Mucosa of descending colon (tissue), 3 donors: ENCODE data around the gene KDM4C. TPM values are rescaled to one million over a fixed set of nuclear protein-coding genes. Genes with fewer than 3 reads are reported as not detected.
A peak's percentile ranks its signal among the peaks of the same experiment; 100 is the strongest.

Experiments used
- ATAC-seq: fragments of 200-7000 bp; cut with Tn5 transposase; one replicate; pipeline ENCODE4 v1.9.1; 2020; ENCODE audit warnings: mild to moderate bottlenecking, moderate library complexity
- DNase-seq, 3 donors: peaks; one replicate each; pipeline ENCODE4 v3.0.0-alpha.2; 2020
- H3K36me3 ChIP-seq: fragments of 200-600 bp; one replicate; pipeline ENCODE4 v1.8.0; 2021; ENCODE audit warnings: low read depth, mild to moderate bottlenecking
- H3K4me1 ChIP-seq: fragments of 200-600 bp; one replicate; pipeline ENCODE4 v1.8.0; 2021; ENCODE audit warnings: low read depth, mild to moderate bottlenecking
- H3K4me3 ChIP-seq: fragments of 200-600 bp; one replicate; pipeline ENCODE4 v1.8.0; 2021; ENCODE audit warnings: mild to moderate bottlenecking
- H3K9me3 ChIP-seq: fragments of 200-600 bp; one replicate; pipeline ENCODE4 v1.8.0; 2021; ENCODE audit warnings: mild to moderate bottlenecking
- intact Hi-C, 2 donors: fragments of 100-400 bp; cut with DNase I in 1 of 2; cut with micrococcal nuclease in 1 of 2; formaldehyde crosslinking; loops; one replicate each; pipeline versions ENCODE4 v1.11.0 to v1.11.1; 2022; cut with DNase I, micrococcal nuclease
- total RNA-seq, 3 donors: library from RNA; stranded (reverse); fragmentation: NEBNext Ultra II Directional in 2 of 3; extraction: Animal tissue kit (Norgen Biotek cat#: 25700) in 2 of 3; gene quantifications; one replicate each; pipeline versions ENCODE4 v1.2.1 to v1.2.4, GENCODE V29; 2021 to 2023
- TF ChIP-seq, protein P1 (sequence below): fragments of 200-600 bp; IDR thresholded peaks from one replicate; pipeline ENCODE4 v1.8.0; 2022; ENCODE audit warnings: antibody characterized with exemption, mild to moderate bottlenecking
- donor health status: DM: no; HTN: no; CAD: no; lungs with moderate emphysema.
- donor health status: DM: no; HTN: no; CAD: no.
- donor health status: DM: no; HTN: yes; CAD: no.

The KDM4C gene
- total RNA-seq, 3 donors from 2014 or later: 44.6 to 74.9 (median 50.9) TPM

DNA sequence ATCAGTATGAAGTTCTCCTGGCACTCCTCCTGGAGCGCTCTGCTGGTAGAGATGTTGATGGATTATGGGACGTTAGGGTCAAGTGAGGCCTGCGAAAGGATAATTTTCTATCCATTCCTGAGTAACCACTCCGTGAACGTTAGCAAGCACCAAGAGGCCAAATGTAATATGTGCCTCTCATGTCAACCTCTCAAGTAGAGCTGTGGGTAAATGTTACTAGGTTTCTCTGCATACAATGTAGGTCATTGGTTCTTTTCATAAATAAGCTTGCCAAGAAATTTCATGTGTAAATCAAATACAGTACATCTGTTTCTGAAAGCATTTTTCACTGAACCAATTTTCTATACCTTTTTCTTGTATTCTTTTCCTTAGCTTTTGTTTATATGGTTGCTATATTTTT lies 126.3 kb downstream of the KDM4C start:
- Histone ChIP-seq H3K36me3 (no peaks in the 10 kb centered on the region), H3K4me1 (no peaks in the 10 kb centered on the region), H3K4me3 (no peak overlapping the region), H3K9me3 (no peaks in the 10 kb centered on the region)
- intact Hi-C loops: no loop called here
- ATAC-seq (no peak), DNase-seq (no peak)
- TF ChIP-seq, protein P1, sequence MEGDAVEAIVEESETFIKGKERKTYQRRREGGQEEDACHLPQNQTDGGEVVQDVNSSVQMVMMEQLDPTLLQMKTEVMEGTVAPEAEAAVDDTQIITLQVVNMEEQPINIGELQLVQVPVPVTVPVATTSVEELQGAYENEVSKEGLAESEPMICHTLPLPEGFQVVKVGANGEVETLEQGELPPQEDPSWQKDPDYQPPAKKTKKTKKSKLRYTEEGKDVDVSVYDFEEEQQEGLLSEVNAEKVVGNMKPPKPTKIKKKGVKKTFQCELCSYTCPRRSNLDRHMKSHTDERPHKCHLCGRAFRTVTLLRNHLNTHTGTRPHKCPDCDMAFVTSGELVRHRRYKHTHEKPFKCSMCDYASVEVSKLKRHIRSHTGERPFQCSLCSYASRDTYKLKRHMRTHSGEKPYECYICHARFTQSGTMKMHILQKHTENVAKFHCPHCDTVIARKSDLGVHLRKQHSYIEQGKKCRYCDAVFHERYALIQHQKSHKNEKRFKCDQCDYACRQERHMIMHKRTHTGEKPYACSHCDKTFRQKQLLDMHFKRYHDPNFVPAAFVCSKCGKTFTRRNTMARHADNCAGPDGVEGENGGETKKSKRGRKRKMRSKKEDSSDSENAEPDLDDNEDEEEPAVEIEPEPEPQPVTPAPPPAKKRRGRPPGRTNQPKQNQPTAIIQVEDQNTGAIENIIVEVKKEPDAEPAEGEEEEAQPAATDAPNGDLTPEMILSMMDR: no peak

DNA sequence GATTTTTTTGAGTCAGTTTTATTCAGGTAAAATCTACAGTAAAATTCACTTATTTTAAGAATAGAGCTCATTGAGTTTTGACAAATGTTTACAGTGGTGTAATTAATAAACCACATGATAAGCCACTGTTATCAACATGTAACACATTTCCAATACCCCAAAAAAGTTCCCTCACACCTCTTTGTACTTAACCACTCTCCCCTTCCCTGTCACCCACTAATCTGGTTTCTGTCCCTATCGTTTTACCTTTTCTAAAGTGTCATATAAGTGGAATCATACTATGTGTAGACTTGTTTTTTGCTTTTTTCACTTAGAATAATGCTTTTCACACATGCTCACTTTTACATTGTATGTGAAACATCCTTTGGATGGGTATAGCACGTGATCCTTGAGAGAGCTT lies 127.2 kb downstream of the KDM4C start:
- TF ChIP-seq, protein P1: no peak
- Histone ChIP-seq H3K36me3 (no peaks in the 10 kb centered on the region), H3K4me1 (no peaks in the 10 kb centered on the region), H3K9me3 (no peaks in the 10 kb centered on the region), H3K4me3 (no peak overlapping the region)
- intact Hi-C loops: no loop called here
- DNase-seq: no peak
- ATAC-seq: no peak

DNA sequence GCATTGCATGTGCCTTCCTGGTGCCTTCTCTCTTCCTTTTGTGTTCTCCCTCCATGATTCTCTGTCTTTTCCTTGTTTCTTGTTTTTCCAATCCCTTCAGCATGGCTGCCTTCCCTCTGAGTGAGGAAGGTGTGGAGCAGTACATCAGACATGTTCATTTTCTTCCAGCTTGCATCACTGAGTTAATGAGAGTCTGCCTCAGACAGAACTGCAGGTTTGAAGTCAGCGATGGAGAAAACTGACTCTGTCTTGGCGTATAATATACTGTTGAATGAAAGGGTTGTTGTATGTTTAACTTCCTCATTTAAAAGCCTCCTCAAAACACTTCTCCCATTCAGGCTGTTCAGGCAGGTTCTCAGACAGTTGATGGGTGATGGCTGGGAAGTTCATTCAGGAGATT lies 129.3 kb downstream of the KDM4C start:
- ATAC-seq (no peak), DNase-seq (no peak)
- H3K4me1 ChIP-seq: no peaks in the 10 kb centered on the region
- intact Hi-C loops: no loop called here
- TF ChIP-seq, protein P1: no peak
- H3K36me3 ChIP-seq: no peaks in the 10 kb centered on the region
- H3K9me3 ChIP-seq: no peaks in the 10 kb centered on the region
- no peak overlapping the region for H3K4me3 ChIP-seq

DNA sequence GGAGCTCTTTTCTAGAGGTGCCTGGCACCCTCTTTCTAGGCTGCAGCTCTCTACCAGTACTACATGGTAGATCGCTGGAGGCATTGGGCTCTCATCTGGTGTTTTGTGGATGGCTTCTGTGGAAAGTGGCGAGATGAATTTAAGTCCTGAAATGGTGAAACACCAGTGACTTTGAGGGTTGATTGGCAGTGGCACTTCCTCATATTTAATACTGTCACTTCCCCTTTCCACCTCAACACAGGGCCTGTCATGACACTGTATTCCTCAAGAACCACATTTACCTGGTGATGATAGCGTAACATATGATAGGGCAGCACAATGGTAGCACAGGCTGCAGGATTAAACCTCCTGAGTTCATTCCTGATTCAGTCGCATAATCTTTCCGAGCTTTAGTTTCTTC lies 132.1 kb downstream of the KDM4C start:
- Histone ChIP-seq H3K4me1 (no peaks in the 10 kb centered on the region), H3K9me3 (no peaks in the 10 kb centered on the region), H3K36me3 (no peaks in the 10 kb centered on the region), H3K4me3 (no peak overlapping the region)
- no peak for DNase-seq
- TF ChIP-seq, protein P1: no peak
- intact Hi-C loops: no loop called here
- peak; percentile 40 for ATAC-seq

DNA sequence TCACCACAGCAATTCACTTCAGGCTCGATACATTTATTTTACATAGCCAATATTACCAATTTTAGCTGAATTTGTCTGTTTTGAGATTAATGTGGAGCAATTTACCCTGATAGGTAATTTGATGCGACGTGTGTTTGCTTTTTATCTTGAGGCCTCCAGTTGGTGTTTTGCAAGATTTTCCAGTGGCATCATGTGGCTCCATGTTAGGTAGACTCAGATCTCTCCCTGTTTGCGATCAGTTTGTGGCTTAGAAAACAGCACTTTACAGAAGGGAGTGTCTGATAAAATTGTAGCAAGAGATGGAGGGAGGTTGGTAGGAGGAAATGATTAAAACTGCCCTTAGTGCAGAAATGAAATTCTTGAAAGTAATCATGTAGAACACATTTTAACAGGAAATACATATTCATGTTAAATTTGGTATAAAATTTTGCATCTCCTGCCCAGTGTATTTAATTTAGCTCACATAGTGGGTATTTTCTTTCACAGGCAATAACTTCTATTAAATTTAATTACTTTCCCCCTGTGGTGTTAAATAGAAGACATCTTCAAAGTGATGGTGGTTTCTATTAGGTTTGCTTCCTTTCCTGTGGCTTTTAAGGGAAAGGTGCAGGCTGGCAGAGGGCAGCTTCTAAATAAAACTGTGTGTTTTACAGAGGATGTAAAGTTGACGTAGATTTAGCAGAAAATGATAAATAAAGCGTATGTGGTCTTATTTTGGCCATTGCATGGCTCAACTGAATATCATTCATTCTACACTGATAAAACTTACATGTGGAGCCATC lies 135.8 kb downstream of the KDM4C start:
- TF ChIP-seq, protein P1: no peak
- Histone ChIP-seq H3K36me3 (no peaks in the 10 kb centered on the region), H3K9me3 (no peaks in the 10 kb centered on the region), H3K4me3 (no peak overlapping the region), H3K4me1 (no peaks in the 10 kb centered on the region)
- DNase-seq: no peak
- intact Hi-C loops: no loop called here
- ATAC-seq: no peak

DNA sequence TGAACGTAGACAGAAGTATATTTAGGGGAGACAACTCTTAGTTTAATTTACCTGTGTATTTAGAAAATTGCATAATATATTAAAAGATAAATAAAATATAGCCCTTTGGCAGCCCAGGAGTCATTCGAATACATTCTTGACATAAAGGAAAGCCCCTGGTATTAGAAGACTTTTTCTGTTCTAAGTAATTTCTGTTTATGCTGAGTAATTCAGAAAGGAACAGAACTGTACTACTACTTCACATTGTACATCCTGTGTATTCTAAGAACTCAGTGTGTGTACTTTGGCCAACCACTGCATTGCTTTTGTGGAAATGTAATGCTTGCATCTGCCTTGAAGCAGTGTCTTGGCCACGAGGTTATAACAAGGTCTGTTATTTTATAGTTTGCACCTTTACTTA lies 136.4 kb downstream of the KDM4C start:
- ATAC-seq: no peak
- no peak for DNase-seq
- TF ChIP-seq, protein P1: no peak
- intact Hi-C loops: no loop called here
- Histone ChIP-seq H3K36me3 (no peaks in the 10 kb centered on the region), H3K9me3 (no peaks in the 10 kb centered on the region), H3K4me1 (no peaks in the 10 kb centered on the region), H3K4me3 (no peak overlapping the region)
